ENCODE measurements around the gene FRA10AC1.

Gene FRA10AC1

GRCh38 chr10:93745408-93746065 is 43.1 kb upstream of the FRA10AC1 start:
- Histone ChIP-seq H3K4me3 (no peak overlapping the region), H3K4me1 (peaks cover 0 to 33% (median 3%) of the 10 kb centered on the region in 4 donors), H3K36me3 (no peaks in the 10 kb centered on the region), H3K9me3 (no peaks in the 10 kb centered on the region), H3K27me3 (no peaks in the 10 kb centered on the region), H3K27ac (no peak overlapping the region)
- TF ChIP-seq CTCF (IDR thresholded peaks at IDR 0.05), result no peak
- peak in 1 of 2 donors; percentile 24 for DNase-seq
- intact Hi-C loops (cut with DNase I; ENCODE audit: low total_unique reads), result loop anchor here (10.0 kb wide), 1 partner anchor 69 kb away; no protein-coding TSS in a partner anchor

DNA sequence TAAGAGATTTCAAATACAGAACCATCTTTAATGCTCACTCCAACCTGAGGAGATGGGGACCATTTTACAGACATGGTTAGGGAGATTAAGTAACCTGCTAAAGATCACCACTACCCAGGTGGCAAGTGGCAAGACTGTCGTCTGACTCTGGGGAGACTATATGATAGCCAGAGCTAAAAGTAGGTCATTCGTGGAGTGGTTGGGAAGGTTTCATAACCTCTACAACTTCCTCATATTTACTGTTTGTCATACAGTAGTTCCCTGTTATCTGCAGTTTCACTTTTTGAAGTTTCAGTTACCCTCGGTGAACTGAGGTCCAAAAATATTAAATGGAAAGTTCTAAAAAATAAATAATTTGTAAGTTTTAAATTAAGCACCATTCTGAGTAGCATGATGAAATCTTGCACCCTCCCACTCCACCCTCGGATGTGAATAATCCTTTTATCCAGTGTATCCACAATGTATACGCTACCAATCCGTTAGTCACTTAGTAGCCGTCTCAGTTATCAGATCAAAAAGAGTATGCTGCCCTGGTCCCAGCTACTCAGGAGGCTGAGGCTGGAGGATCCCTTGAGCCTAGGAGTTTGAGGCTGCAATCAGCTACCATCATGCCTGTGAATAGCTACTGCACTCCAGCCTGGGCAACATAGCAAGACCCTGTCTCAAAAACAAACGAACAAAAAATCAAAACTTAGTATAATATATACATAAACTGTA is 40.4 kb upstream of the FRA10AC1 start:
- Histone ChIP-seq H3K4me3 (no peak overlapping the region), H3K27ac (no peak overlapping the region)
- intact Hi-C loops (cut with DNase I; ENCODE audit: low total_unique reads), result loop anchor here (10.0 kb wide), 1 partner anchor 72 kb away; no protein-coding TSS in a partner anchor

DNA sequence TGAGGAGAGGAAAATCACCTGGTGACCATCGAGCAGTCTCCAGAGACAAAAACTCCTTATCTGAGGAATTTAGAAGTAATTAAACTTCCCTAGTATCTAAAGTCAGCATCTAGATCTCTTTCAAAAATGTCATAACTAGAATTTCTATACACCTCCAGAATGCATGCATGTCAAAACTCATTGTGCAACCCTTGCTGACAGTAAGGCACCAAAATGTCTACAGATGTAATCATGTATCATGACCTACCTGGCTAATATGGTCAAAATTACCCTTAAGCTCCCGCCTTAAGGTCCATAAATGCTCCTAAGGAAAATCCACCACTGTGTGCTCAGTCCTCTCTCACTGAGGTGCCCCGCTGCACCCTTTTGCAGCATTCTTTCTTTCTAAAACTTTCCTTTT is 39.0 kb upstream of the FRA10AC1 start:
- no peak overlapping the region for H3K4me3 ChIP-seq
- peaks cover 0 to 3% (median 0%) of the 10 kb centered on the region in 4 donors for H3K4me1 ChIP-seq
- DNase-seq, result no peak
- no peaks in the 10 kb centered on the region for H3K9me3 ChIP-seq
- intact Hi-C loops (cut with DNase I; ENCODE audit: low total_unique reads), result loop anchor here (10.0 kb wide), 1 partner anchor 73 kb away; no protein-coding TSS in a partner anchor
- H3K27me3 ChIP-seq, result no peaks in the 10 kb centered on the region
- H3K36me3 ChIP-seq, result no peaks in the 10 kb centered on the region
- TF ChIP-seq CTCF (IDR thresholded peaks at IDR 0.05), result no peak
- no peak overlapping the region for H3K27ac ChIP-seq

More for the DNA sequence above, 40.4 kb upstream of the FRA10AC1 start:
- Histone ChIP-seq H3K36me3 (no peaks in the 10 kb centered on the region), H3K27me3 (no peaks in the 10 kb centered on the region), H3K9me3 (no peaks in the 10 kb centered on the region), H3K4me1 (peaks cover 0 to 17% (median 3%) of the 10 kb centered on the region in 4 donors)
- TF ChIP-seq CTCF (IDR thresholded peaks at IDR 0.05), result no peak
- no peak for DNase-seq

DNA sequence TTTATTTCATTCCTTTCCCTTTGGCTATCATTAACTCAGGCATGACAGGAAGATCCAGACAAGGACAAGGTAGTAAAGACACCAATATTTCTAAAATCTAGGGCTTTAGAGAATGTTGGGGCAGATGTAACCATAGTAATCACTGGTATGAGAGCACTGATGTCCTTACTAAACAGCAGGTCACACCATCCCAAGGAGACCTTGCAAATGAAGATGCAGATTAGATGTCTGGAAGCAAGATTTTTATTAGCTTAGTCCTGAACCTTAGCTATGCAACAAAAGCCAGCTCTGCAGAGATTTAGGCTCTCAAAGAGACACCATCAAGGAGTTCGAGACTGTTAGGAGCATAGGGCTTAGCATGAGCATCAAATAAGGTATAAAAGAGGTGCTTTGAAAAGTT is 23.6 kb upstream of the FRA10AC1 start:
- intact Hi-C loops (cut with DNase I; ENCODE audit: low total_unique reads), result no loop called here
- no peaks in the 10 kb centered on the region for H3K9me3 ChIP-seq
- TF ChIP-seq CTCF (IDR thresholded peaks at IDR 0.05), result no peak
- H3K4me3 ChIP-seq, result no peak overlapping the region
- DNase-seq, result no peak
- H3K27ac ChIP-seq, result no peak overlapping the region
- no peaks in the 10 kb centered on the region for H3K36me3 ChIP-seq
- peaks cover 0 to 7% of the 10 kb centered on the region in 2 donors for H3K27me3 ChIP-seq
- no peaks in the 10 kb centered on the region for H3K4me1 ChIP-seq

DNA sequence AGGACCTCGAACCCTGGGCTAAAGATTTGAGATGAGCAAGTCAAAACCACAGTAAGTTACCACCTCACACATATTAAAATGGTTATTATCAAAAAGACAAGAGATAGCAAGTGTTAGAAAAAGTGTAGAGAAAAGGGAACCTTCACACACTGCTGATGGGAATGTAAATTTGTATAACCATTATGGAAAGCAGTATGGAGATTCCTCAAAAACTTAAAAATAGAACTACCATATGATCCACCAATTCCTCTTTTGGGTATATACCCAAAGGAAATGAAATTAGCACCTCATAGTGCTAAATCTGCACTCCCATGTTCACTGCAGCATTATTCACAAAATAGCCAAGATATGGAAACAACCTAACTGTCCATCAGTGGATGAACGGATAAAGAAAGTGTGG is 20.8 kb upstream of the FRA10AC1 start:
- peaks cover 0 to 7% of the 10 kb centered on the region in 2 donors for H3K27me3 ChIP-seq
- no peak overlapping the region for H3K4me3 ChIP-seq
- no peak overlapping the region for H3K27ac ChIP-seq
- H3K9me3 ChIP-seq, result no peaks in the 10 kb centered on the region
- H3K4me1 ChIP-seq, result no peaks in the 10 kb centered on the region
- H3K36me3 ChIP-seq, result no peaks in the 10 kb centered on the region
- no peak for DNase-seq
- TF ChIP-seq CTCF (IDR thresholded peaks at IDR 0.05), result no peak
- intact Hi-C loops (cut with DNase I; ENCODE audit: low total_unique reads), result no loop called here

Measured in tibial artery (tissue), 4 donors.